SK-N-SH treated with all-trans-retinoic acid at 6 μM for 48 hours (cell line): ENCODE measurements around the gene ECEL1.

Experiments
- ATAC-seq: fragments of 200-7000 bp; cut with Tn5 transposase; 3 replicates; pipeline ENCODE4 v1.9.1; 2020; ENCODE audit warnings: mild to moderate bottlenecking, moderate library complexity
- ARNTL ChIP-seq: fragments of 450-650 bp; formaldehyde crosslinking; IDR thresholded peaks from 2 replicates; pipeline ENCODE4 v1.5.0; 2020; ENCODE audit warnings: low read depth, mild to moderate bottlenecking, moderate library complexity, borderline replicate concordance
- BACH2 ChIP-seq: fragments of 250-450 bp; sonication (Bioruptor Pico); IDR thresholded peaks from 2 replicates; pipeline ENCODE4 v1.9.0; 2021; ENCODE audit warnings: mild to moderate bottlenecking, borderline replicate concordance
- CREB5 ChIP-seq: fragments of 250-450 bp; sonication (Bioruptor Pico); IDR thresholded peaks from 2 replicates; pipeline ENCODE4 v1.5.1; 2020; ENCODE audit warnings: low read depth, mild to moderate bottlenecking, moderate library complexity
- CSDC2 ChIP-seq: fragments of 250-450 bp; sonication (Bioruptor Pico); IDR thresholded peaks from 2 replicates; pipeline ENCODE4 v1.5.0; 2020; ENCODE audit warnings: mild to moderate bottlenecking, moderate library complexity
- CSRNP3 ChIP-seq: fragments of 250-450 bp; sonication (Bioruptor Pico); IDR thresholded peaks from 2 replicates; pipeline ENCODE4 v1.5.1; 2021; ENCODE audit warnings: mild to moderate bottlenecking, moderate library complexity
- ESRRG ChIP-seq: fragments of 250-450 bp; sonication (Bioruptor Pico); IDR thresholded peaks from 2 replicates; pipeline ENCODE4 v1.6.1; 2021; ENCODE audit warnings: mild to moderate bottlenecking
- GLIS3 ChIP-seq: fragments of 250-450 bp; sonication (Bioruptor Pico); IDR thresholded peaks from 2 replicates; pipeline ENCODE4 v1.5.0; 2020; ENCODE audit warnings: mild to moderate bottlenecking, moderate library complexity
- ISL1 ChIP-seq: fragments of 250-450 bp; sonication (Bioruptor Pico); IDR thresholded peaks from 2 replicates; pipeline ENCODE4 v2.1.2; 2022; ENCODE audit warnings: mild to moderate bottlenecking, moderate library complexity
- OSR1 ChIP-seq: fragments of 250-450 bp; sonication (Bioruptor Pico); IDR thresholded peaks from 2 replicates; pipeline ENCODE4 v1.8.0; 2022; ENCODE audit warnings: moderate library complexity, mild to moderate bottlenecking, inconsistent platforms
- PATZ1 ChIP-seq: fragments of 250-450 bp; sonication (Bioruptor Pico); IDR thresholded peaks from 2 replicates; pipeline ENCODE4 v1.8.0; 2020; ENCODE audit warnings: mild to moderate bottlenecking, moderate library complexity, borderline replicate concordance
- POU6F1 ChIP-seq: fragments of 250-450 bp; sonication (Bioruptor Pico); IDR thresholded peaks from 2 replicates; pipeline ENCODE4 v1.8.0; 2021; ENCODE audit warnings: low read depth, mild to moderate bottlenecking, moderate library complexity, borderline replicate concordance
- PPARA ChIP-seq: fragments of 250-450 bp; sonication (Bioruptor Pico); IDR thresholded peaks from 2 replicates; pipeline ENCODE4 v1.5.0; 2020; ENCODE audit warnings: mild to moderate bottlenecking, borderline replicate concordance
- RARB ChIP-seq: fragments of 250-450 bp; sonication (Bioruptor Pico); IDR thresholded peaks from 2 replicates; pipeline ENCODE4 v1.8.0; 2021; ENCODE audit warnings: mild to moderate bottlenecking, moderate library complexity
- SNAI2 ChIP-seq: fragments of 250-450 bp; sonication (Bioruptor Pico); IDR thresholded peaks from 2 replicates; pipeline ENCODE4 v1.5.0; 2020; ENCODE audit warnings: mild to moderate bottlenecking, moderate library complexity
- TCF4 ChIP-seq: fragments of 250-450 bp; sonication (Bioruptor Pico); IDR thresholded peaks from 2 replicates; pipeline ENCODE4 v1.8.0; 2021; ENCODE audit warnings: mild to moderate bottlenecking, moderate library complexity, borderline replicate concordance
- TOX ChIP-seq: fragments of 250-450 bp; sonication (Bioruptor Pico); IDR thresholded peaks from 2 replicates; pipeline ENCODE4 v1.8.0; 2021; ENCODE audit warnings: mild to moderate bottlenecking, moderate library complexity, borderline replicate concordance
- TSHZ2 ChIP-seq: fragments of 250-450 bp; sonication (Bioruptor Pico); IDR thresholded peaks from 2 replicates; pipeline ENCODE4 v1.5.0; 2020; ENCODE audit warnings: mild to moderate bottlenecking, moderate library complexity
- ZC3H10 ChIP-seq: fragments of 250-450 bp; sonication (Bioruptor Pico); IDR thresholded peaks from 2 replicates; pipeline ENCODE4 v1.5.1; 2021; ENCODE audit warnings: mild to moderate bottlenecking, moderate library complexity
- ZFP3 ChIP-seq: fragments of 250-450 bp; sonication (Bioruptor Pico); IDR thresholded peaks from 2 replicates; pipeline ENCODE4 v1.5.0; 2020; ENCODE audit warnings: mild to moderate bottlenecking, moderate library complexity
- ZFP30 ChIP-seq: fragments of 450-650 bp; formaldehyde crosslinking; IDR thresholded peaks from 2 replicates; pipeline ENCODE4 v1.5.0; 2022; ENCODE audit warnings: mild to moderate bottlenecking, moderate library complexity
- ZNF565 ChIP-seq: fragments of 450-650 bp; formaldehyde crosslinking; conservative IDR thresholded peaks from 2 replicates; pipeline ENCODE4 v1.5.0; 2020; ENCODE audit warnings: low read depth, mild to moderate bottlenecking, moderate library complexity
- ZNF70 ChIP-seq: fragments of 450-650 bp; formaldehyde crosslinking; IDR thresholded peaks from 2 replicates; pipeline ENCODE4 v1.5.0; 2020; ENCODE audit warnings: mild to moderate bottlenecking, moderate library complexity
- ZNF8 ChIP-seq: fragments of 450-650 bp; formaldehyde crosslinking; IDR thresholded peaks from 2 replicates; pipeline ENCODE4 v1.5.0; 2020; ENCODE audit warnings: mild to moderate bottlenecking, moderate library complexity

The ECEL1 gene

GRCh38 chr2:232466221-232466620 is 21.4 kb downstream of the ECEL1 start:
- TF ChIP-seq ARNTL (CRISPR knock-in tag) (no peak), OSR1 (CRISPR knock-in tag) (no peak), TCF4 (CRISPR knock-in tag) (no peak), ZFP30 (CRISPR knock-in tag) (no peak), CSDC2 (no peak), CSRNP3 (CRISPR knock-in tag) (no peak), PATZ1 (CRISPR knock-in tag) (no peak), ZNF565 (CRISPR knock-in tag) (no peak), ZNF8 (CRISPR knock-in tag) (no peak)
- no peak for ATAC-seq

- ATAC-seq = no peak
- no peak for TF ChIP-seq ZNF70 (CRISPR knock-in tag)
- no peak for TF ChIP-seq CSRNP3 (CRISPR knock-in tag)
- no peak for TF ChIP-seq ZNF565 (CRISPR knock-in tag)
- no peak for TF ChIP-seq ZC3H10 (CRISPR knock-in tag)
- no peak for TF ChIP-seq TOX (CRISPR knock-in tag)
- TF ChIP-seq GLIS3 (CRISPR knock-in tag) = no peak
- TF ChIP-seq TCF4 (CRISPR knock-in tag) = no peak
- no peak for TF ChIP-seq RARB
- no peak for TF ChIP-seq TSHZ2 (CRISPR knock-in tag)
- TF ChIP-seq CREB5 = no peak
- no peak for TF ChIP-seq ZFP30 (CRISPR knock-in tag)
- no peak for TF ChIP-seq BACH2 (CRISPR knock-in tag)
- no peak for TF ChIP-seq OSR1 (CRISPR knock-in tag)
- TF ChIP-seq, all 23 proteins: peak for 0
Observed at GRCh38 chr2:232465061-232465460, 22.6 kb downstream of the ECEL1 start.

- TF ChIP-seq ESRRG (no peak), TCF4 (CRISPR knock-in tag) (no peak), RARB (no peak), ZFP3 (no peak), POU6F1 (CRISPR knock-in tag) (no peak), GLIS3 (CRISPR knock-in tag) (no peak), PPARA (CRISPR knock-in tag) (no peak), TOX (CRISPR knock-in tag) (no peak), OSR1 (CRISPR knock-in tag) (no peak), SNAI2 (CRISPR knock-in tag) (no peak), ISL1 (CRISPR knock-in tag) (no peak)
- TF ChIP-seq, all 23 proteins: peak for 0
Observed at GRCh38 chr2:232464544-232464885, 23.1 kb downstream of the ECEL1 start.

More at GRCh38 chr2:232464544-232464885, 23.1 kb downstream of the ECEL1 start:
- ATAC-seq = no peak
